ENCODE data around the gene TXNRD2.
"Not testable (repeated sequence)": the region's sequence is repeated elsewhere in the genome, so short reads cannot be mapped to it uniquely, and the experiment has no call there.

The TXNRD2 gene

GRCh38 chr22:19841641-19842392 lies 99.8 kb downstream of the TXNRD2 start:
- DNase-seq, result no peak

- no peak for DNase-seq
These were observed 100.5 kb downstream of the TXNRD2 start for GRCh38 chr22:19840955-19841640.

GRCh38 chr22:19840059-19840458 lies 101.6 kb downstream of the TXNRD2 start:
- no peak for DNase-seq

- no peak for DNase-seq
These were observed 103.7 kb downstream of the TXNRD2 start for GRCh38 chr22:19837915-19838314.

DNA sequence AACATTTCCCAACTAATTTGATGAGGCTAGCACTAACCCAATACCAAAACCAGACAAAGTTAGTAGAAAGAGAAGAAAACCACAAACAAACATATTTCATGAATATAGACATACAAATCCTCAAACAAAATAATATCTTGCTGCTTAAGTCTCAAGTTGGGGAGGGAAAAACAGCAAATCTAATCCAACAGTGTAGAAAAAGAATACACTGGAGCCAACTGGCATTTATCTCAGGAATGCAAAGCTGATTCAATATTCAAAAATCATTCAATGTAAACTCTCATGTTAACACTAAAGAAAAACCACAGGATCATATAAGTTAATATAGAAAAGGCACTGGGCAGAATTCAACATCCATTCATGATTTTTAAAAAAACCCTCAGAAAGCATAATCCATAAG lies 105.1 kb downstream of the TXNRD2 start:
- no peak for DNase-seq

GRCh38 chr22:19834599-19834998 lies 107.0 kb downstream of the TXNRD2 start:
- no peak for DNase-seq

GRCh38 chr22:19833327-19833726 lies 108.3 kb downstream of the TXNRD2 start:
- DNase-seq, result not testable (repeated sequence)

DNA sequence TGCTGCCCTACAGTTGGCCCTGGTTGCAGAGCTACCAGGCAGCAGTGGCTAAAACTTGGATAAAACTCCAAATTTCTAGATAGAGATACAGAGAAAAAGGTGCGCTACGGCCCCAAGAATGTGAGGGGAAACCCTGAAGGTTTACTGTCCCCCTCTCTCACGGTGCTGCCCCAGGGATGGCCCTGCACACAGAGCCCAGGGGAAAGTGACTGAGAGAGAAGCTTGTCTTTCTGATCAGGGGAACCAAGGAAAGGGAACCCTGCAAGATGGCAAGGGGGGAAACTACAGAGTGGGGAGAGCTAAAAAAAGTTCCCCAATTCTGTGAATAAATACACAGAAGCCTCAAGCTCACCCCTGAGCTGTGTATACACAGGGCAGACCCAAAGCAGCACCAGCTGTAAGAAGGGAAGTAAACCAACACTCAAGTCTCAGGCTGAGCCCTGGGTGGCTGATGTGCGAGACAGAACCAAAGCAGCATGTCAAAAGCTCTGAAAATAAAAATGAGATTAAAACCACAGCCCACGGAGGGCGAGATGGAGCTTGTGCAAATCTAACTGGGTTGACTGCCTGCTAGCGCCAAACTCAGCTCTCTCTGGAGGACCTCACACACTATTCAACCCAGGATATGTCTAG lies 109.0 kb downstream of the TXNRD2 start:
- no peak for DNase-seq

DNA sequence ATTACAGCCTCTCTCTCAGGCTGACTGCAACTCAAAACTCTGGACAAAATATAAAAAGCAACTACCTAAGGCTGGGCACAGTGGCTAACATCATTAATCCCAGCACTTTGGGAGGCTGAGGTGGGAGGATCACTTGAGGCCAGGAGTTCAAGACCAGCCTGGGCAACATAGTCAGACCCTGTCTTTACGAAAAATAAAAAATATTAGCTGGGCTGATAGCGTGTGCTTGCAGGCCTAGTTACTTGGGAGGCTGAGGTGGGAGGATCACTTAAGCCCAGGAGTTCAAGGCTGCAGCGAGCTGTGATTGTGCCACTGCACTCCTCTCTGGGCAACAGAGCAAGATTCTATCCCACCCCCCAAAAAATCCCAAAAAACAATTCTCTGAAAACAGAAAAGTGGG lies 109.6 kb downstream of the TXNRD2 start:
- DNase-seq, result not testable (repeated sequence)

DNA sequence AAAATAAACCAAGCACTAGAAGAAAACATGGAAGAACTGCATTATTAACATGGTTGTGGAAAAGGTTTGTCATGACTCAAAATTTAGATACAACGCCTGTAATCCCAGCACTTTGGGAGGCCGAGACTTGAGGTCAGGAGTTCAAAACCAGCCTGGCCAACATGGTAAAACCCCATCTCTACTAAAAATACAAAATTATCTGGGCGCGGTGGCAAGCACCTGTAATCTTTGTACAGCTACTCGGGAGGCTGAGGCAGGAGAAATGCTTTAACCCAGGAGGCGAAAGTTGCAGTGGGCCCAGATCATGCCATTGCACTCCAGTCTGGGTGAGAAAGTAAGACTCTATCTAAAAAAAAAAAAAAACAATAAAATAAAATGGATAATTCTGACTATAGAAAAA lies 110.6 kb downstream of the TXNRD2 start:
- no peak for DNase-seq

DNA sequence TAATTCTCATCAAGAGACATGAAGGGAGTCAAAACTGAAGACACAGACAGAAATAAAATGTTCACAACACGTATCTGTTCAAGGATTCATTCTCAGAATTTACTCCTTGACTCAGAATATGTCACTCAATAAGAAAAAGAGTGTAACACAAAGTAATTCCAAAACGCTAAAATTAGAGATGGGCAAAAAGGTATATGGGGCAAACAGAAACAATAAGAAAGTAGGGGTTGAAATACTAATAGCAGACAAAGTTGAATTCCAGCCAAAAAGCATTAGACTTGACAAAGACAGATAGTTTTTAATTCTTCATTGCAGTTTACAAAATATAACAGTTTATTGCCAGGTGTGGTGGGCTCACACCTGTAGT lies 113.6 kb downstream of the TXNRD2 start:
- no peak for DNase-seq

DNA sequence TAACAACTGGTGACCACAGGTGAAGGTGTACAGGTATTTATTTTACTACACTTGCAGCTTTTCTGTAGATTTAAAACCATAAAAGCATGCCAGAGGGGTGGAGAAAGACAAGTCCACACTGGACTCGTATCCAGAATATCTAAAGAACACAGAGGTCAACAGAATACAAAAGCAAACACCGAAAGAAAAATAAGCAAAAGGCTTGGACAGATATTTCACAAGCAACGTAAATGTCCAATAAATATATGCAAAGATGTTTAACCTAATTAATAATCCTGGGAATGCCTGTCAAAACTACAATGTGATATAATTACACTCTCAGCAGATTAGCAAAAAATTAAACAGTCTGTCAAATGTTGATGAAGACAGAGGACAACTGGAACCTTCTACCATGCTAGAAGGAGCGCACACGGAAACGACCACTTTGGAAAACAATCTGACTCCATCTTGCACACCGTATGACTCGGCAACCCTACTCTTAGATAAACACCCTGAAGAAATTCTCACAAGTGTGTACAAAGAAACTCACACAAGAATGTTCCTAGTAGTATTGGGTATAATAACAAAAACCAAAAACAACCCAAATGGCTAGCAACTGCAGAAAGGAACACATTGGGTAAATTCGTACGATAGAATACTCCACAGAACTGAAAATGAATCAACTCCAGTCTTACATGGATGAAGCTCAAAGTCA lies 114.1 kb downstream of the TXNRD2 start:
- DNase-seq, result no peak

GRCh38 chr22:19826619-19826950 lies 115.0 kb downstream of the TXNRD2 start:
- DNase-seq, result no peak

GRCh38 chr22:19825904-19826618 lies 115.6 kb downstream of the TXNRD2 start:
- DNase-seq, result no peak
